ENCODE measurements around the gene KCNMA1. TPM values are rescaled to one million over a fixed set of nuclear protein-coding genes. Genes with fewer than 3 reads are reported as not detected.
"Not testable (repeated sequence)": the region's sequence is repeated elsewhere in the genome, so short reads cannot be mapped to it uniquely, and the experiment has no call there.

The KCNMA1 gene
- polyA plus RNA-seq, 1 donor from 2014 or later = 60.8 TPM

GRCh38 chr10:77575271-77576006, 62.2 kb downstream of the KCNMA1 start:
- Histone ChIP-seq H3K27ac (ENCODE audit: low read length) (no peak overlapping the region), H3K9me2 (ENCODE audit: insufficient read depth, low read length) (no peaks in the 10 kb centered on the region), H3K4me3 (ENCODE audit: low read length) (no peak overlapping the region), H3K4me2 (ENCODE audit: low read length) (no peak overlapping the region), H3K79me2 (replicated peaks; ENCODE audit: insufficient read depth, low read length) (no peaks in the 10 kb centered on the region), H3K9me3 (ENCODE audit: low read length) (no peaks in the 10 kb centered on the region), H4K20me1 (ENCODE audit: insufficient read depth) (no peaks in the 10 kb centered on the region), H3K27me3 (ENCODE audit: insufficient read depth, low read depth, low read length) (no peaks in the 10 kb centered on the region), H2AFZ (ENCODE audit: low read depth, low read length) (no peak overlapping the region), H3K36me3 (ENCODE audit: insufficient read depth, low read length) (no peaks in the 10 kb centered on the region), H3K9ac (ENCODE audit: low read length) (no peak overlapping the region), H3F3A (ENCODE audit: insufficient read depth, low read length, poor library complexity, severe bottlenecking) (no peaks in the 10 kb centered on the region)
- TF ChIP-seq REST (IDR thresholded peaks at IDR 0.05; ENCODE audit: borderline replicate concordance) (no peak), SMC3 (conservative IDR thresholded peaks at IDR 0.05; ENCODE audit: poor library complexity) (no peak), EZH2 (IDR thresholded peaks at IDR 0.05; ENCODE audit: borderline replicate concordance, insufficient read depth, low read length, poor library complexity, severe bottlenecking) (no peak), TAF1 (IDR thresholded peaks at IDR 0.05; ENCODE audit: low read depth) (no peak), CTCF (IDR thresholded peaks at IDR 0.05; ENCODE audit: poor library complexity, severe bottlenecking) (no peak), MXI1 (conservative IDR thresholded peaks at IDR 0.05; ENCODE audit: poor library complexity, severe bottlenecking) (no peak), RAD21 (conservative IDR thresholded peaks at IDR 0.05) (no peak), EP300 (conservative IDR thresholded peaks at IDR 0.05; ENCODE audit: poor library complexity, severe bottlenecking) (no peak), POLR2AphosphoS5 (IDR thresholded peaks at IDR 0.05) (no peak)

GRCh38 chr10:77574438-77574837, 63.2 kb downstream of the KCNMA1 start:
- Histone ChIP-seq H3K4me3 (ENCODE audit: low read length) (no peak overlapping the region), H3K79me2 (replicated peaks; ENCODE audit: insufficient read depth, low read length) (no peaks in the 10 kb centered on the region), H3K4me2 (ENCODE audit: low read length) (no peak overlapping the region), H2AFZ (ENCODE audit: low read depth, low read length) (no peak overlapping the region), H3K36me3 (ENCODE audit: insufficient read depth, low read length) (no peaks in the 10 kb centered on the region), H3K9me3 (ENCODE audit: low read length) (no peaks in the 10 kb centered on the region), H3K27me3 (ENCODE audit: insufficient read depth, low read depth, low read length) (no peaks in the 10 kb centered on the region), H3F3A (ENCODE audit: insufficient read depth, low read length, poor library complexity, severe bottlenecking) (no peaks in the 10 kb centered on the region), H3K27ac (ENCODE audit: low read length) (no peak overlapping the region), H4K20me1 (ENCODE audit: insufficient read depth) (no peaks in the 10 kb centered on the region), H3K9me2 (ENCODE audit: insufficient read depth, low read length) (no peaks in the 10 kb centered on the region), H3K9ac (ENCODE audit: low read length) (no peak overlapping the region)
- TF ChIP-seq TAF1 (IDR thresholded peaks at IDR 0.05; ENCODE audit: low read depth) = no peak
- TF ChIP-seq EZH2 (IDR thresholded peaks at IDR 0.05; ENCODE audit: borderline replicate concordance, insufficient read depth, low read length, poor library complexity, severe bottlenecking) = no peak
- TF ChIP-seq RAD21 (conservative IDR thresholded peaks at IDR 0.05) = no peak
- no peak for TF ChIP-seq POLR2AphosphoS5 (IDR thresholded peaks at IDR 0.05)
- no peak for TF ChIP-seq MXI1 (conservative IDR thresholded peaks at IDR 0.05; ENCODE audit: poor library complexity, severe bottlenecking)
- TF ChIP-seq EP300 (conservative IDR thresholded peaks at IDR 0.05; ENCODE audit: poor library complexity, severe bottlenecking) = no peak
- TF ChIP-seq REST (IDR thresholded peaks at IDR 0.05; ENCODE audit: borderline replicate concordance) = no peak
- TF ChIP-seq SMC3 (conservative IDR thresholded peaks at IDR 0.05; ENCODE audit: poor library complexity) = no peak

- H3K79me2 ChIP-seq (replicated peaks; ENCODE audit: insufficient read depth, low read length); H2AFZ ChIP-seq (ENCODE audit: low read depth, low read length); H4K20me1 ChIP-seq (ENCODE audit: insufficient read depth); H3K9ac ChIP-seq (ENCODE audit: low read length); H3K4me3 ChIP-seq (ENCODE audit: low read length); H3K36me3 ChIP-seq (ENCODE audit: insufficient read depth, low read length); H3K4me2 ChIP-seq (ENCODE audit: low read length); H3K27me3 ChIP-seq (ENCODE audit: insufficient read depth, low read depth, low read length); H3F3A ChIP-seq (ENCODE audit: insufficient read depth, low read length, poor library complexity, severe bottlenecking); H3K27ac ChIP-seq (ENCODE audit: low read length); H3K9me2 ChIP-seq (ENCODE audit: insufficient read depth, low read length); H3K9me3 ChIP-seq (ENCODE audit: low read length): not testable (repeated sequence)
Observed at GRCh38 chr10:77572520-77572919, 65.1 kb downstream of the KCNMA1 start.

Data from neural cell (in vitro differentiated cells).